Putamen (tissue), 1 donor: ENCODE measurements around the gene PDZD2.
"Not testable (repeated sequence)": the region's sequence is repeated elsewhere in the genome, so short reads cannot be mapped to it uniquely, and the experiment has no call there.

Experiments
- DNase-seq: peaks from one replicate; pipeline ENCODE4 v3.0.0-alpha.2; 2016; ENCODE audit warnings: low spot score

The PDZD2 gene

DNA sequence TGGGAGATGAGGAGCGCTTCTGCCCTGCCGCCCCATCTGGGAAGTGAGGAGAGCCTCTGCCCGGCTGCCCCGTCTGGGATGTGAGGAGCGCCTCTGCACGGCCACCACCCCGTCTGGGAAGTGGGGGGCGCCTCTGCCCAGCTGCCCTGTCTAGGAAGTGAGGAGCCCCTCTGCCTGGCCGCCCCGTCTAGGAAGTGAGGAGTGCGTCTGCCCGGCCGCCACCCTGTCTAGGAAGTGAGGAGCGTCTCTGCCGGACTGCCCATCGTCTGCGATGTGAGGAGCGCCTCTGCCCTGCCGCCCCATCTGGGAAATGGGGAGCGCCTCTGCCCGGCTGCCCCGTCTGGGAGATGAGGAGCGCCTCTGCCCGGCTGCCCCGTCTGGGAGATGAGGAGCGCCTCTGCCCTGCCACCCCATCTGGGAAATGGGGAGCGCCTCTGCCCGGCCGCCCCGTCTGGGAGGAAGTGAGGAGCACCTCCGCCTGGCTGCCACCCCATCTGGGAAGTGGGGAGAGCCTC, 401.3 kb downstream of the PDZD2 start:
- not testable (repeated sequence) for DNase-seq

DNA sequence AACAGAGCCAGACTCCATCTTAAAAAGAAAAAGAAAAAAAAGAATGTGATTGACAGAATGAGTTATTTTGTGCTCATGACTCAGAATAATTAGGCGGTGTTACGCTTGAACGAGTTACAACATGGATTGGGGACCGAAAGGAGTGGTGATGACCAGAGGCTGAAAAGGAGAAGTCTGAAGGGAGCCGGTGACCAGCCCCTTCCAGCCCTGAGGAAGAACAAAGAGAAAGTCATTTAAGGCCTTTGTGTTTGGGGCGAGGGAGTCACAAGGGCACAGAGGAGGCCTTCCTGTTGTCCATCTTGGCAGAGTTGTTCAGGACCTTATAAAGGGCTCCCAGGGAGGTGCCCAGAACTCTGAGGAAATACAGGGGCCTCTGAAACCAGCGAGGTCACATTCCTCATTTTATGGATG, 403.6 kb downstream of the PDZD2 start:
- DNase-seq = no peak

DNA sequence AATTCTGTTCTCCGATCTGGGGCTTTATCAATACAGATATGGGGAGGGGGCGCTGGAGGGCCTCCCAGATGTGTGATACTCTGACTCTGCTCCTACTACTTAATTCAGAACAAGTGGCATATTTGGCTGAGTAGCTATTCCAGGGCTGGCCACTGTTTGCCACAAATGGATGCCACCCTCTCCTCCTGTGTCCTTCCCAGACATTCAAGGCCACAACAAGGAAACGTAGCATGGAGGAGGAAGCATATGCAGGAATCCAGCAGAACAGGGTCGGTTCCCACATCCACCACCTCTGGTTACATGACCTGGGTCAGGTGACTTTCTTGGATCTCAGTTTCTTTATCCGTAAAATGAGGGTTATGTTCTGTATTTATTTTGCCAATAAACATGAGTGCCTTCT, 404.2 kb downstream of the PDZD2 start:
- DNase-seq = no peak

DNA sequence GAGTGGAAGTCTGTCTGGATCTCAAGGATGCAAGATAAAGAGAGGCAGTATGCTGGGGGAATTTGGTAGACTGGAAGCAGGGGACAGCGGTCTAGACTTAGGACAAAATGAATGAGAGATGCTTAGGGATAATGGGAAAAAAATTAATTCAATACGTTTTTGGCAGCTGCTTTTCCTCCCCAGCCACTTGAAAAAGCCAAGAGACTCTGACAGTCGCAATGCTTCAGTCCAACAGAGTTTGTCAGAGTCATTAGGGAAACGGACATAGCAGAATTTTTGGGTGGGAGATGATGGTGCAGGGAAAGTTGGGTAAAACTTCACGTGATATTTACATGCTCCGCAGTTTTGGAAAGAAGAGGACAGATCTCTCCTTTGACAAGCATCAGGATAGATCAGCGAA, 405.5 kb downstream of the PDZD2 start:
- DNase-seq = no peak

DNA sequence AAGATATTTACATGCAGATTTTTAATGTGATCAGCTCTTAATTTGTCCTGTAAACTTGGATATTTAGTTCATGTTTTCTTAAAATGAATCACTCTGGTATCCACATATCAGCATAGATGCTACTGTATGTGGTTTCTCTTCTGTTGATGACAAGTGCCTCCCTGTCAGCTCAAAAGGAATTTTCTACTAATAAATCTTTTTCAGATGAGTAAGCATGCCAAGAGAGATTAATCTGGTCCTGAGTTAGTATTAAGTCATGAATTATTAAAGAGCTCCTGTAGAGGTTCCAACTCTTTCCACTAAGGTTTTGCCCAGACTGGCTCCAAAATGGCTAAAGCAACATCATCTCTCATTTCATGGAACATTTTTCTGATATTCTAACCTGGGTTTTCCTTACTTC, 406.0 kb downstream of the PDZD2 start:
- DNase-seq = no peak

DNA sequence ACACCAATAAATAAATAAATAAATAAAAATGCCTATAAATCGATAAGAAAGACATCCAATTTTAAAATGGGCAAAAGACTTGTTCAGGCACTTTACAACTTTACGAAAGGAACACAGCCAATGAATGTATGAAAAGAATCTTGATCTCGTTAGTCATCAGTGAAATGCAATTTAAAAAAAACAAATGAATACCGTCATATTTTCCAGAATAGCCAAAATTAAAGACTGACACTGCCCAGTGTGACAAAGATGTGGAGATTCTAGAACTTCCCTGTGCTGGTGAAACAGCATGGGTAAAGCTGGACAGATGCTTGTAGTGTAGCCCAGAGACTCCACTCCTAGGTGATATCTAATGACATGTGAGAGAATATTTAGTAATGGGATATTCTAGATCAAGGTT, 408.1 kb downstream of the PDZD2 start:
- DNase-seq = no peak

DNA sequence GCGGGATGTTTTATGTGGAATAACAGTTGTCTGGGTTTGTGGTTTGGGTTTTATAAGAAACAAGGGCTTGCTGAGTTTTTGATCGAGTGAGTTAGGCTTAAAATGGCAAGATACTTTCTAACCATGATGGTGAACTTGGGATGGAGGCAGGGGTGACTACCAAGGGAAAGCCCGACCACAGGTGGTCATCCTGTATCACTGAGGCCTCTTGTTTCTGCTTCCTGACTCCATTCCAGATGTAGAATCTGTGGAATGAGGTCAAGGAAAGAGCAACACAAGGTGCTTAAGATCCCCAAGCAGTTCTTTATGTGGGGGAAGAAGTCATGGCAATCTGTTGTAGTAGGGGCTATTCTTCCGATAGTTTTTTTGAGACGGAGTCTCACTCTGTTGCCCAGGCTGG, 412.9 kb downstream of the PDZD2 start:
- no peak for DNase-seq

DNA sequence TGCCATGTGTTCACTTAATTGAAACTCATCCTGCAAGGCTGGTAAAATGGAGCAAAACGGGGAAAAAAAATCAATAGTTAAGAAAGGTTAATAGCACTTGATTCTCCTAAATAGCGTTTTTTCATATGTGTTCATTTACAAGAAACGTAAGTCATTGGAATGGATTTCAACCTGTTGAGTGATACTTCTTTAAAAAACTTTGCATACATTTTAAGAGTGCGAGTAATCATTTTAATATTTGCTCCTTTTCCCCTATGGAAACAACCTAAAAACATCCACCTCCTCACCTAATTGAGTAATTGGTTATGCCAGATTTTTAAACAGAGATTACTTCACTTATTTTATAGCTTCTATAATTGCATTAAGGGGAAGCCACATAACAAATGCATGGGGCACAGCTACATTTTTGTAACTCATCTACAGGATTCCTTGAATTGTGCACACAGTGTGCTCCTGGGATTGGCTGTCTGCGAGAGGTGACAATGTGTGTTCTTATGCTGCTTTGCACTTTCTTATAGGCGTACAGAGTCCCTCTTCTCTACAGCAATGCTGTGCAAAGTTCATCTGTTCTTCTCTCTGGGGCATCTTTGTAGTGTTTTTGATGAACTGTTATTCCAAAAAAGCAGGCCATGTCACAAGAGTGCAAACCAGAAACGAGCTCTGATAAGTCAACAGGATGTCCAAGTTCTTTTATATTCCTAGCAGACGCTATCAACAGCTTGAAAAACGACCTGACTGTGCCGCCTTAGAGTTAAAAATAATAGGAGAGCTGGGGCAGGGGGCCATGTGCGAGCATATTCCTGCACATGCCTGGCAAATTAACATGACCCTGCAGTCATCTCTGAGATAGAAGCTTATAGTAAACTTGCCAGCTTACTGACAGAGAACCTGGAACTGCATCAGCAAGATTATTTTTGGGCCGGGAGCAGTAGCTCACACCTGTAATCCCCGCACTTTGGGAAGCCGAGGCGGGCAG, 417.2 kb downstream of the PDZD2 start:
- DNase-seq = no peak

DNA sequence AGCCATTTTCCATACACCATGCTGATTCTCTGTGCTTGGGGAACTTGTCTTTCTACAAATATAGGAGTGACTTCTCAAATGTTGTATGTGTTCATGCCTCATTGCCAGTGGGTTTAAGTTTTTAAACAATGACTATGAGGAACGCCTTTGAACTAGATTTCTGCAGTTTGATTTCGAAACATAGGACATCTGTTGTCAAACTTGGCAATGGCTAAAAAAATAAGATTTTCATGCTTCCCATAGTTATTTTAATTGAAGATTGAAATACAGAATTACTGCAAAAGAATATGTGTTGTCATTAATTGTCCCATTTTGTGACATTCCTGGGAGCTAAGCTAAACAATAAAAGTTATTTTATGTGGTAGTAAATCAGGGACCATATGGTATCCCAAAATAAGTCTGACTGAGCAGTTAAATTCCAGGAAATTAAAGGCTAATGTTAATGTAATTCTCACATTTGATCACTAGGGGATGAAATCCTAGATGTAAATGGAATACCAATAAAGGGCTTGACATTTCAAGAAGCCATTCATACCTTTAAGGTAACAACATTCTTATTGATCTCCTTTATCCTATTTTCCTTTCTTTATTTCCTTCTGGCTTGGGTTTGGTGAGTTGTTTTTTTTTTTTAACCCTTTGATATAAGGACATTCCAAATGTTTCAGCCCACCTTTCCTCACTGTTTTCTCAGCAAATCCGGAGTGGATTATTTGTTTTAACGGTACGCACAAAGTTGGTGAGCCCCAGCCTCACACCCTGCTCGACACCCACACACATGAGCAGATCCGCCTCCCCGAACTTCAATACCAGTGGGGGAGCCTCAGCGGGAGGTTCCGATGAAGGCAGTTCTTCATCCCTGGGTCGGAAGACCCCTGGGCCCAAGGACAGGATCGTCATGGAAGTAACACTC, 418.5 kb downstream of the PDZD2 start:
- no peak for DNase-seq

DNA sequence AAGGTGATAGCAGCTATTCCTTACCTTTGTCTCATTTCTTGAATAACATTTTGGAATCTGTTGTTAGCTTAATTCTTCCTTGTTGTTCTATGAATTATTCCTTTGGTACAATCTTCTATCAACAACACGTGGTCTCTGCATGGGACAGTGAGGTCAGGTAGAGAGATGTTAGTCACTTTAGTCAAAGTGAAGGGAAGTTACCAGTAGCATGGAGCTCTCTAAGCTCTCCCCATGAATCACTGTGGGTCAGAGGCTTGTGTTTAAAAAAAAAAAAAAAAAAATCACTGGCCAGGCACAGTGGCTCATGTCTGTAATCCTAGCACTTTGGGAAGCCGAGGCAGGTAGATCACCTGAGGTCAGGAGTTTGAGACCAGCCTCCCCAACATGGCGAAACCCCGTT, 419.2 kb downstream of the PDZD2 start:
- no peak for DNase-seq

DNA sequence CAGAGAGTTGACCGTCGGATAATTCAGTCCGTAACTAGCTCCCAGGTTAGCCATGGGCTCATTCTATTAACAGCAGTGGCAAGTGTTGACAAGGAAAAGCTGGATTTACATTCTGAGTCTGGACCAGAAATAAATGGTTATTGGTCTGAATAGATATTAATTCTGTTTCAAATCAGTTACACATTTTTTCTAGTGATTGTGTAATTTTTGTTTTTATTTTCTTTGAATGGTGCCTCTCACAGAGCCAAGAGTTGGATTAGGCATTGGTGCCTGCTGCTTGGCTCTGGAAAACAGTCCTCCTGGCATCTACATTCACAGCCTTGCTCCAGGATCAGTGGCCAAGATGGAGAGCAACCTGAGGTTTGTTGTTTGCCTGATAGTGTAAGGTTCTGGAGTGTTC, 420.1 kb downstream of the PDZD2 start:
- no peak for DNase-seq

DNA sequence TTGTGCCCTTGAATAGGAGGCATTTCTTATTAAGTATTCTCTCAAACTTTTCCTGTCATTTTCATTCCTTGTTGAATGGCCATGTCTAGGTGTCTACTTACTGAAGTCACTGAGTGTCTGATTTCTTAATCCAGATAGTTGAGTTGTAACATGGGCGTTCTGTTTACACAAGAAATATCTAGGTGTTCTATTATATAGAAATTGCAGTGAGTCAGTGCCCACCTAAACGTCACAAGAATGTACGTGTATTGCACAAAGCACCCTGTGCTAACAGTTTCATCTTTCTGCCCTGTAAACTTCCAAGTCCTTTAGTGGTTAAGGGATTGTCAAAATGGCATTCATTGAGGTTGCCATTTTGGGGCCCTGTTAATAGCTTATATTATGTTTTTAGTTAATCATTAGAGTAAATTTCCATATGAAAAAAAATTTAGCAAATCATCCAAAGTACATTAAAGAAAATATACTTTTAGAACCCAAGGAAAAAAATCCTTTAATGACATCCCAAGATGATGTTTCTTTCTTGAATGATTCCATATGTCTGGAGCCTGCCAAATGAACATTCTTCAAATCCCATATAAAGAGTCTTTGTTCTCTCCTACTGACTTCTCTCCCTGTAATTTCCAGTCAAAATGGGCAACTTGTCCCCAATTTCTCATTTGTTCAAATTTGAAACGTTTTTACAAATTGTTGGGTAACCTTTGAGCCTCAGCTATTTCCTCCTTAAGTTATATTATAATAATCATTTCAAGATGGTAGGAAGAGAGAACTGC, 421.0 kb downstream of the PDZD2 start:
- no peak for DNase-seq

DNA sequence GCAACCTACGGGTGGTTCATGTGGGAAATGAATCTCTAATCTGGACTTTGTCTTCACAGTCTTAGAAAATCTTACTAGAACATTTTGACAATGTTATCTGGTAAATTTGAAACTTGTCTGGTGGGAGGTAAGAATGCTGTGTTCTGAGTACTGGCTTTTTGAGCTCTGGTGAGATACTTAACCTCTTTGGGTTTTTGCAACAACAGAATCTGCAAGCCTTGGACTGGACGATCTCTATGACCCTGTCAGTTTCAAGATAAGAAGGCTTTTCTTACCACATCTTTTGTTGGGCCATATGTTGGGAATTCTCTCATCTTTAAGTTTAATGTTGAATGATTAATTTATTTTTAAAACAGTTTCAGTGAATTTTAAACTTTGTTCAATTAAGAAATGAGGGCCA, 422.3 kb downstream of the PDZD2 start:
- DNase-seq = no peak

DNA sequence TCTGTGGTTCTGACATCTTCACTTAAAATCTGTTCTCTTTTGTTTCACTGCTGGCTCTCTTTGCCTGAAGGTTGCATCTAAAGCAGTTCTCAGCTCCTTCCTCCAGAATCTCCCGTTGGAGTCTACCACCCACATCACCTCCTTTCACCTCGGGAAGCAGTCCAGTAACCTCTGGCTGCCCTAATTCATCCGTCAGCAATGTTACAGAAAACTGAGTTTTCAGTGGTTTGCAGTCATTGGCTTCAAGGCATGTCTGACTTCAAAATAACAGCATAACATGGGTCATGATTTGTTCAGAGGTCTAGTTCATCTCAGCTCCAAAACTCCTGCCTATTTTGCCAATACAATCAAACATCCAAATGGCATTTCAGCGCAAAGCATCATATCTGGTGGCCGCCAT, 427.5 kb downstream of the PDZD2 start:
- DNase-seq = no peak

DNA sequence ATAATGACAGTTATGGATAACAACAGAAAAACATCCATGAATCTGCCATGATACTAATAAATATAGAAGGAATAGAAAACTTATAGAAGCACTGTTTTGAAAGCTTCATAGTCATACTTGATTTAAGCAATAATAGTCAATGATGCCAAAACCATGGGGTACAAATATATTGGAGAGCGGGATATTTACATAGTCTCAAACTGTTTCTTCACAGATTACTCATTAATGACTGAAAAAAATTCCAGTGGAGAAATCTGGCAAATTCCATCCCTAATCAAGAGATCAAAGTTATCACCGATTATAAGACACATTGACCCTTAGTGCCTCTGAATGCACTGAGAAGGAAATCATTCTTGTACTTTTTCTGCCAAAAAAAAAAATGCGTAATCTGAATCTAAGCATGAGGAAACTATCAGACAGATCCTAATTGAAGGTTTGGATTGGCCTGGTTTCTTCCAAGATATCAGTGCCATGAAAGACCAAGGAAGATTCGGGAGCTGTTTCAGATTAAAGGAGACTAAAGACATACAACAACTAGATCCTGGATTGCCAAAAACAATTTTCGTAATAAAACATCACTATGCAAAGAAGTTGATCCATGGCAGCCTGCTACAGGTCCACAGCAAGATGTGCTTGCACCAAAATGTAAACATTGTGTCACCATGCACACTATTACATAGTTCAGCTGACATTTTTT, 429.0 kb downstream of the PDZD2 start:
- no peak for DNase-seq

DNA sequence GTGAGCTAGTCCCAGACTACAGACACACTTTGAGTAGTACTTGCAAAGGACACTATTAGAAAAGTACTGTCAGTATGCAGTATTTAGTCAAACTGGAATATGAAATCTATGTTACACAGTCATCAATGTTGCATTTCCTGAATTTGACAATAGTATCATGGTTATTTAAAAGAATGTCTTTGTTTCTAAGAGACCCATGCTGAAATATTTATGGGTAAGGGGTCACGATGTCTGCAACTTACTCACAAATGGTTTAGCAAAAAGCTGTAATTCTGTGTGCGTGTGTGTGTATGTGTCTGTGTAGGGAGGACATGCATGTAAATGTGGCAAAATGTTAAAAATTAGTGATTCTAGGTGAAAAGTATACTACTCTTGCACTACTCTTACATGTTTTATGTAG, 429.6 kb downstream of the PDZD2 start:
- no peak for DNase-seq

DNA sequence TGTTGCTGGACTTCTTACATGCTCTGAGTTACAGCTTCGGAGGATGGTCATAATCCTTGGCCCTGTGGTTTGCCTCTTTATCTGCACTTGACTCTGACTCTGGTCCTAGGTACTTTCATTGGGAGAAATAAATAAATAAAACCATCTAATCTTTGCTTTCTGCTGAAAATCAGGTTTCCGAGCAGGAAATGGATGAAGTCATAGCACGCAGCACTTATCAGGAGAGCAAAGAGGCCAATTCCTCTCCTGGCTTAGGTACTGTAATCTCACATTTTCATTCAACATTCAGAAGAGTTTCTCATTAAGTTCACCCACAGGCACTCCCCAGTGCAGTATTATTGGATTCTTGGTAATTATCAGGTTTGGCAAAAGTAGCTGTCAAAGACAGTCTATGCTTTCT, 430.5 kb downstream of the PDZD2 start:
- DNase-seq = no peak

DNA sequence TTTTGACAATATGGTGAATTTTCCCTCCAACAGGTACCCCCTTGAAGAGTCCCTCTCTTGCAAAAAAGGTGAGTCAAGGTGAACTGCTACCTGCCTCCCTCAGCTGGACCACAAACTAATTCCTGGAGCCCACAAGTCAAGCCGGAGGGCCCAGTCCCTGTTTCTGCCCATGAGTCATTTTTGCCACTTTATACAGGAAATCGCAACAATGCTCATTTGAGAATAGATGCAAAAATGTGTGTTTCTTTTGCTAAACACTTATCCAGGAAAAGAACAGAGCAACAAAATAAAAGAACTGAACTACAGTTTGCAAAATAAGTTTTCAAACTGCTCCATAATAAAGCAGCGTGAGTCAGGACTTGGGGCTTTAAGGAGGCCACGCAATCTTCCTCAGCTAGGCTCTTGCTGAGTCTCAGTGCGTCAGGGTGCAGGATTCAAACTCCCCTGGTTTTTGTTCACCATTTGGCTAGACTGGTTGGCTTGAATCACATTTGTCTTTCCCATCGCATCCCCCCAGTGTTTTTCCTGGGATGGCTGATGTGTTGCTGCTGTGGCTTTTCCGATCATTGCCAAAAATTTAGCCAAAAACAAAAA, 432.5 kb downstream of the PDZD2 start:
- DNase-seq = no peak

DNA sequence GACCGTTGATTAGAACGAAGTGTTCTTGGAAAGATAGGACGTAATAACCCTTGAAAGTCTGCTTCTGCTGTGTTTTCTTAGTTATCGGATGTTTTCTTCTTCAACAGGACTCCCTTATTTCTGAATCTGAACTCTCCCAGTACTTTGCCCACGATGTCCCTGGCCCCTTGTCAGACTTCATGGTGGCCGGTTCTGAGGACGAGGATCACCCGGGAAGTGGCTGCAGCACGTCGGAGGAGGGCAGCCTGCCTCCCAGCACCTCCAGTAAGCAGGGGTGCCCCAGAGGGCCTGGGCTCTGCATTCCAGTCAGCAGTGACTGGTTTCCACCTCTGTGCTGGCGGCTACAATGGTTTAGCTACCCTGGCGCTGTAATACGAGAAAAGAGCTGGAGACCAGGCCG, 433.1 kb downstream of the PDZD2 start:
- no peak for DNase-seq

DNA sequence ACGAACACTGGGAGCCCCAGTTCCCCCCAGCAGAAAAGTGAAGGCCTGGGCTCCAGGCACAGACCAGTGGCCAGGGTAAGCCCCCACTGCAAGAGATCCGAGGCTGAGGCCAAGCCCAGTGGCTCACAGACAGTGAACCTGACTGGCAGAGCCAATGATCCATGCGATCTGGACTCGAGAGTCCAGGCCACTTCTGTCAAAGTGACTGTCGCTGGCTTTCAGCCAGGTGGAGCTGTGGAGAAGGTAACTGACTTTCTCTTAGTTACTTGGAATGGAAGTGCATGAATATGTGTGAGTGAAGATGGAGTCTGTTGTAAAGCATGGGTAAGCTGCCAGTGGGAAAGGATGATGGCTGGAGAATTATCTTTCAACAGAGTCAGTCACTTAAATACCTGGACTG, 435.5 kb downstream of the PDZD2 start:
- DNase-seq = no peak
